ENCODE measurements around the gene C18orf63.

Gene C18orf63

DNA sequence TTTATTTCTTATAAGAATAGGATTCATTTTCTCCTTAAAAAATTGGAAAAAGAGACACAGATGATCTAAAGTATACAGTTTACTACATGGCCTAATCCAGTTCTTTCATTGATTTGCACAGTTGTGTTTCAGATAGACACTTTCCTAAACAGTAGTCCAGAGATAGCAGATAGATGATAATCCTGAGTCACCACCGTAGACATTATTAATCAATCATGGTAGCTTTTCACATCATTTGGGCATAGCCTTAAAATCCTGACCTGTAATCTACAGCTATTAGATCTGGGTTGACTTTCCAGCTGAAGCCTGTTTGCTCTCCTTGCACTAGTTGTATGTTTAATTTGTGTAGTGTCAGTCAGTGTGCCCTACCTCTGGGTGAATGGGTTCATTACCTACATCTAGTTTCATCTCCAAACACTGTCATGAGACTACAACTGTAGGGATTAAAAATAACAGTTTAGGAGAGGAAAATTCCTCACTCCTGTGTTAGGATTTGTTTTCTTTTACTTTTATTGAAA, 14.1 kb downstream of the C18orf63 start:
- TF ChIP-seq ZFX (IDR thresholded peaks at IDR 0.05; ENCODE audit: borderline replicate concordance), result no peak
- TF ChIP-seq, protein P1, sequence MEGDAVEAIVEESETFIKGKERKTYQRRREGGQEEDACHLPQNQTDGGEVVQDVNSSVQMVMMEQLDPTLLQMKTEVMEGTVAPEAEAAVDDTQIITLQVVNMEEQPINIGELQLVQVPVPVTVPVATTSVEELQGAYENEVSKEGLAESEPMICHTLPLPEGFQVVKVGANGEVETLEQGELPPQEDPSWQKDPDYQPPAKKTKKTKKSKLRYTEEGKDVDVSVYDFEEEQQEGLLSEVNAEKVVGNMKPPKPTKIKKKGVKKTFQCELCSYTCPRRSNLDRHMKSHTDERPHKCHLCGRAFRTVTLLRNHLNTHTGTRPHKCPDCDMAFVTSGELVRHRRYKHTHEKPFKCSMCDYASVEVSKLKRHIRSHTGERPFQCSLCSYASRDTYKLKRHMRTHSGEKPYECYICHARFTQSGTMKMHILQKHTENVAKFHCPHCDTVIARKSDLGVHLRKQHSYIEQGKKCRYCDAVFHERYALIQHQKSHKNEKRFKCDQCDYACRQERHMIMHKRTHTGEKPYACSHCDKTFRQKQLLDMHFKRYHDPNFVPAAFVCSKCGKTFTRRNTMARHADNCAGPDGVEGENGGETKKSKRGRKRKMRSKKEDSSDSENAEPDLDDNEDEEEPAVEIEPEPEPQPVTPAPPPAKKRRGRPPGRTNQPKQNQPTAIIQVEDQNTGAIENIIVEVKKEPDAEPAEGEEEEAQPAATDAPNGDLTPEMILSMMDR (IDR thresholded peaks at IDR 0.05), result no peak

DNA sequence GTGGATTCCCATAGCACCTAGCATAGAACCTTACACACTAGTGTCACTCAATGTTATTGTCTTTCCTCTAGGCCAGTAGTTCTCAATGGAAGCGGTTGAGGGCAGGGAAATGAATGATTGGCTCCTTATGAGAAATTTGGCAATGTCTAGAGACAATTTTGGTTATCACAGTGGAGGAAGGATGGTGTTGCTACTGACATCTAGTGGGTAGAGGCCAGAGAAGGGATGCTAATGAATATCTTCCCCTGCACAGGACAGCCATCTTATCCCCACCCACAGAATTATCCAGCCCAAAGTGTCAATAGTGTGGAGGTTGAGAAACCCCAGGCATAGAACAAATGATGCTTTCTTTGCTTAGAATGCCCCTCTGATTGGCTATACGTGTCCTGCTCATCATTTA, 15.8 kb downstream of the C18orf63 start:
- no peak overlapping the region for H3K27ac ChIP-seq
- TF ChIP-seq, protein P1 (IDR thresholded peaks at IDR 0.05), result peak; percentile 47
- TF ChIP-seq ZFX (IDR thresholded peaks at IDR 0.05; ENCODE audit: borderline replicate concordance), result no peak

More for the DNA sequence above, 14.1 kb downstream of the C18orf63 start:
- H3K27ac ChIP-seq, result no peak overlapping the region

DNA sequence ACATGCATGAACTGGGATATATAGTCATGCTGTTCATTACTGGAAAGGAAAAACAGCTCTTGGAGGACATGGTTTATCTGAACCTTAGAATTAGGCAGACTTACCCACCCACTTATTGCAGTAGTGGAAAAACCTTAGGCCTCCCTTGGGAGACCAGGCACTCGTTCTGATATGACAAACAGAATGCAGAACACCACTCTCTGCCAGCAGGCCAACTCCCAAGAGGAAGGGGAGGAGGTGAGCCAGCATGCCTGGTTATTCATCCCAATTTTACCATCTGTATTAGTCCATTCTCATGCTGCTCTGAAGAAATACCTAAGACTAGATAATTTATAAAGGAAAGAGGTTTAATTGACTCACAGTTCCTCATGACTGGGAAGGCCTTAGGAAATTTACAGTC, 17.5 kb downstream of the C18orf63 start:
- TF ChIP-seq, protein P1 (IDR thresholded peaks at IDR 0.05), result no peak
- no peak for TF ChIP-seq ZFX (IDR thresholded peaks at IDR 0.05; ENCODE audit: borderline replicate concordance)
- H3K27ac ChIP-seq, result no peak overlapping the region

DNA sequence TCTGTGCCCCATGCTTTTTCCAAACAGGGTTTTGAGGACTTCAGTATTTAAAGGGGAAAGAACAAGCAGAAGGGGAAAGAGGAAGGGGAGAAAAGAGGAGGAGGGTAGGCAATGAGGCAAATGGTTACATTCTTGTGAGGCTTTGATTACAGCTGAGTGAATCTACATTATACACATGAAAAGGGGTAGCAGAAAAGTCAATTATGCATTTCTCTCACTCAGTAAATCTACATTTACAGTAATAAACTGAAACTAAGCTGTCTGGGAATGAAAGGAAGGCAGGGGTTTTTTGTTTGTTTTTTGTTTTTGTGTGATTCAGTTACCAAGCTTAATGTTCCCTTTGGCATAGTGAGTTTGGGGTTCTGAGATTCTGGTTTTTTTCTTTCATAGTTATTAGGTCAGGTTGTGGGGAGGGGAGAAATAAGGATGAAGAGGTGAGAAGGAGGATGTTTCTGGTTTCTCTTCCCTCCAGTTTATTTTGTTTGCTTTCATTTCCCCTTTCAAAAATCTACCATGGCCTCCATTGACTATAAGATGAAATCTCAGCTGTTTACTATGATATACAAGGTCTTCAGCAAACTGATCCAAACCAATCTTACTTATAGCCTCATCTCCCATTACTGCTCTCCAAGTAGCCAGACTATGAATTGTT, 18.7 kb downstream of the C18orf63 start:
- no peak overlapping the region for H3K27ac ChIP-seq
- no peak for TF ChIP-seq ZFX (IDR thresholded peaks at IDR 0.05; ENCODE audit: borderline replicate concordance)
- TF ChIP-seq, protein P1 (IDR thresholded peaks at IDR 0.05), result no peak

DNA sequence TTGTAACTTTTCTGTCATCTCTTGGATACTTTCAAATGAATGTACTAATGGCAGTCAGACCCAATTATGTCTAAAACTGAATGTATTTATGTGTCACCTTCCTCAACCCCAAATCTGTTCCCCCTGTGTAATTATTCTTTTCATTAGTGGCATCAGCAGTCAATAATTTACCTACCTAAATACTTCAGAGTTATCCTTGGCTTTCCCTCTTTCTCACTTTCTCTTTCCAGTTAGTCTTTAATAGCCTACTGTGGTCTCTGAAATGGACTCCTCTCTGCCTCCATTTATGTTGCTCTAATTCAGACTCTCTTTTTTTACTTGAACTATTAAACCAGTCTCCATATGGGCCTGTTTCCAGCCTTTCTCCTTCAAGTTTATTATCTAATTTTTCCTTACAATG, 21.0 kb downstream of the C18orf63 start:
- TF ChIP-seq ZFX (IDR thresholded peaks at IDR 0.05; ENCODE audit: borderline replicate concordance), result no peak
- TF ChIP-seq, protein P1 (IDR thresholded peaks at IDR 0.05), result no peak
- H3K27ac ChIP-seq, result no peak overlapping the region

DNA sequence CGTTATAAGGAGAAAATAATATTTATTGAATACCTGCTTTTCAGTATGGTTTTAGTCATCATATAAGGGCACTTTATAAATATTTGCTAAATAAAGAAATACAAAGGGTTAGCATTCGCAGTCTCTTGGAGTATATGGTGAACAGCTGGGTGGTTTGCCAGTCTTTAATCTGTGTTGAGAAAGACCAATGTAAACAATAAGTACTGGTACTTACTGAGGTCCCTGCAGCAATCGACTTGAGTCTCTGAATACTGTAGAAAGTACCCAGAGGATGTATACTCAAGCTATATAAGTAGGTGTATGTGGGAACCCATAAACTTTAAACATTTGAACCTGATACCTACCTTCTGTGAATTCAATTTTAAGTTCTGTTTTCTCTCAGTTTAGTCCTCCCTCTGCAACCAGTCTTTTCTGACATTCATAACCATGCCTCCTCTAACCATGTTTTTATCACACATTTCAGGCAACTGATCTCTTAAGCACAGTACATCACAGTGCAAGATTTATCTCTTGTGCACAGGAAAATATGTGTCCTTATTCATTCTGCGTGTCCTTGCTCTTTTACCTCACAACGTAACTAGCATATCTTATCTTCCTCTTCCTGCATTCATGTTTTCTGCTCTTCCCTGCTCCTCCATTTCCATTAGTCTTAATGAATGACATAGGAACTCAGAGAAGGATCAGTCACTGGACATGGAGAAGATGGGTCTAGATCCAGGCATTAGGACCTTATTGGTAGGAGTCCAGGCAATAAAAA, 21.7 kb downstream of the C18orf63 start:
- TF ChIP-seq, protein P1 (IDR thresholded peaks at IDR 0.05), result no peak
- no peak for TF ChIP-seq ZFX (IDR thresholded peaks at IDR 0.05; ENCODE audit: borderline replicate concordance)
- H3K27ac ChIP-seq, result no peak overlapping the region

DNA sequence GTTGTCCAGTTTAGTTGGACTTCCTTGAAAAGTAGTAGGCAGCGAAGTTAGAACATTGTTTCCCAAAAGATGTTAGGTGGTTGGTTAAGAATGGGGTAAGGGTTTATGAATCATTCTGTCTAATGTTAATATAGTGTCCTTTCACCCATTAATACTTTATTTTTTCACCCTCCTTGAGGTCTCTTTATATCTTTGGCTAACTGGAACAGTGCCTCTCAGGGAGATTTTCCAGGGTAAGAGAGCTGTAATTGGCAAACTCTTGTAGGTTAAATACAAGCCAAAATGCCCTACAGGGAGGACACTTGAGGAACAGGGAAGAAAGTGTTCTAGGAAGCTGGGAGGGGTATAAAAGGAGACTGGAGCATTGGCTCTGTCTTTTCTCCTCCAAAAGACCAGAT, 22.3 kb downstream of the C18orf63 start:
- TF ChIP-seq, protein P1 (IDR thresholded peaks at IDR 0.05), result no peak
- no peak for TF ChIP-seq ZFX (IDR thresholded peaks at IDR 0.05; ENCODE audit: borderline replicate concordance)
- no peak overlapping the region for H3K27ac ChIP-seq
